T-helper 1 cell treated with Interleukin-12 subunit alpha and Interleukin-12 subunit beta and Interleukin-4 antibody, amounts not matched to agents 30 ng/mL and 1 ng/mL, for 36 hours (primary cell): Measurements from ENCODE around the gene KATNA1. TPM values are rescaled to one million over a fixed set of nuclear protein-coding genes. Genes with fewer than 3 reads are reported as not detected.

Source experiments
- intact Hi-C: fragments of 100-400 bp; cut with micrococcal nuclease; formaldehyde crosslinking; loops from one replicate; pipeline ENCODE4 v1.15.1; 2024
- total RNA-seq: library from RNA; stranded (reverse); gene quantifications from 2 replicates; pipeline ENCODE4 v1.2.3, GENCODE V29; 2022

KATNA1 gene
- total RNA-seq, 1 donor from 2014 or later = 22.4 TPM

DNA sequence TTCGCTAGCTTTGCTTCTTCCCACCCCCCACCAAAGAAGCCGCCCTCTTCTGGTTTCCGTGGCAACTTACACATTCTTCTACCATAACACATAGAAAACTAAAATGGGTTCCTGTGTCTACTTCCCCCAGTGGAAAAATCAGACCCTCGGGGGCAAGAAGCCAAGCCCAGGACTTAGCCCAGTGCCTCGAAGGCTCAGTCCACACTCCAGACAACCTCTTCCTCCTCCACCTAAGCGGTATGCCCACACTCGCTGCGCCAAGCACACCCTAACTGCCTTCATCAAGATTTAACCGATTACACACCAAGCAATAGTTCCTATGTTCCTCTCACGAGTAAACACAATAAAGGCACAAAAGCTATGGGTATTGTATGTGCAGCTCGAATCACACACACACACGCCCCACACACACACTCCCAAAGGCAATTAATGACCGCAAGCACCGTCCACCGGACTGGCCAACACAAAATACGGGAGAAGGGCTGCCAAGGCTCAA, 103.2 kb downstream of the KATNA1 start:
- intact Hi-C loops = loop anchor here (1.0 to 10.0 kb wide), 10 partner anchors 28 to 1907 kb away; partner anchors contain the start of genes LRP11, MTHFD1L, RMND1 and ULBP2

Other genes starting within 250 kb of the KATNA1 start
- gene SUMO4, start 248.5 kb downstream of the KATNA1 start, total RNA-seq = 17.3 and 18.7 TPM in 2 replicates
- 43.7 and 44.7 TPM in 2 replicates for gene ZC3H12D, start 163.7 kb downstream of the KATNA1 start, total RNA-seq
- gene PPIL4, start 102.7 kb downstream of the KATNA1 start, total RNA-seq = 19.8 and 21.2 TPM in 2 replicates
- 17.3 and 18.0 TPM in 2 replicates for gene GINM1, start 82.3 kb downstream of the KATNA1 start, total RNA-seq
- gene LATS1, start 69.4 kb upstream of the KATNA1 start, total RNA-seq = 41.6 and 43.5 TPM in 2 replicates
- gene NUP43, start 97.8 kb upstream of the KATNA1 start, total RNA-seq = 68.3 and 70.4 TPM in 2 replicates
- gene PCMT1, start 101.0 kb upstream of the KATNA1 start, total RNA-seq = 74.5 and 85.9 TPM in 2 replicates
- gene LRP11, start 215.6 kb upstream of the KATNA1 start, total RNA-seq = 2.8 and 2.9 TPM in 2 replicates
- not detected in 2 replicates for gene RAET1E, start 249.4 kb upstream of the KATNA1 start, total RNA-seq